ENCODE measurements around the gene VIM.
"Not testable (repeated sequence)": the region's sequence is repeated elsewhere in the genome, so short reads cannot be mapped to it uniquely, and the experiment has no call there.

VIM gene

DNA sequence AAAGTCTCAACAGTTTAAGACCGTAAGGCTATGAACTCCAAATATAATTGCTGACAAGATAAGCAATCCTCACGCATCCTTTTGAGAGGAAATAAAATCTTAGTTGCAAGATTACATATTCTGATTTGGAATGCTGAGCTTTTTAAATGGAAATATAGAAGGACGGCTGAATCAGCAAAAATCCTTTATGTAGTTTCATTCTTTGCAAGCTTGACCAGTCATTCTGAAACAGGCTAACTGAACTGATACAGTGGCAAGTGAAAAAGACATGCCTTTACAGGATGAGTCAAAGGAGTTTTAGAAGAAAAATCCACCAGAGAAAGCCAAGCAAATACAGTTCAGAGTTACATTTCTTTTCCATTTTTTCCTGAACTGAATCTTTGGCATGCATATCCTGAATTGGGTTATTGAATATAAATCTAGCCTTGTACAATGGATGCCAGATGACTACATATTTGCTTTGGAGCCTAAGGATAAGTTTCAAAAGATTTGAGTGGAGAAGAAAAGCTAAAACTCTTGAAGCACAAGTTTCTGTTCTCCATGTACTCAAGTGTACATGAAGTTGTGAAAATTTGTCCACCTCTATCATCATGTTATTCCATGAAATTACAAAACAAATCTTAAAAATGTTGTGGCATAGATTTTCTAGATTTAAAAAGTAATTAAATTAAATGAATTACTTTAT is 4.4 kb downstream of the VIM start:
- DNase-seq (ENCODE audit: low read depth in 1 of 2, low spot score in 1 of 2), result no peak

DNA sequence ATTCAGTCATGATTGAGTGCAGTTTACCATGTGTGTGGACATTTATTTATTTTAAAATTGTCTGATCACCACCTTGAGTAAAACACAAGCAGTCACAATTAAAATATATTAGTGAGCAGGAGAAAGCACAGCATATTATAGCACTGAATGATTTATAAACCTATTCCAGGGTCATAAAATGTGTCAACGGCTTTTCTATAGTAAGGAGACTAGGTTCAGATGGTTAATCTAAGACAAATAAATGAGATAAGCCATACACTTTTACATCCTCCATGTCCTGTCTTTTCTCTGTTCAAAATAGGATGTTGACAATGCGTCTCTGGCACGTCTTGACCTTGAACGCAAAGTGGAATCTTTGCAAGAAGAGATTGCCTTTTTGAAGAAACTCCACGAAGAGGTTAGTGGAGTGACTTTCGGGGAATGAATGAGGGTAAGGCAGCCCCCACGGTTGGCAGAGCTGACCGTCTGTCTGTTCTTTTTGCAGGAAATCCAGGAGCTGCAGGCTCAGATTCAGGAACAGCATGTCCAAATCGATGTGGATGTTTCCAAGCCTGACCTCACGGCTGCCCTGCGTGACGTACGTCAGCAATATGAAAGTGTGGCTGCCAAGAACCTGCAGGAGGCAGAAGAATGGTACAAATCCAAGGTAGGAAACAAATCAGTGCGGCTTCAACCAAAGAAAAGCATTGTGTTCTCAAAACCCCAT is 5.4 kb downstream of the VIM start:
- DNase-seq (ENCODE audit: low read depth in 1 of 2, low spot score in 1 of 2), result no peak

DNA sequence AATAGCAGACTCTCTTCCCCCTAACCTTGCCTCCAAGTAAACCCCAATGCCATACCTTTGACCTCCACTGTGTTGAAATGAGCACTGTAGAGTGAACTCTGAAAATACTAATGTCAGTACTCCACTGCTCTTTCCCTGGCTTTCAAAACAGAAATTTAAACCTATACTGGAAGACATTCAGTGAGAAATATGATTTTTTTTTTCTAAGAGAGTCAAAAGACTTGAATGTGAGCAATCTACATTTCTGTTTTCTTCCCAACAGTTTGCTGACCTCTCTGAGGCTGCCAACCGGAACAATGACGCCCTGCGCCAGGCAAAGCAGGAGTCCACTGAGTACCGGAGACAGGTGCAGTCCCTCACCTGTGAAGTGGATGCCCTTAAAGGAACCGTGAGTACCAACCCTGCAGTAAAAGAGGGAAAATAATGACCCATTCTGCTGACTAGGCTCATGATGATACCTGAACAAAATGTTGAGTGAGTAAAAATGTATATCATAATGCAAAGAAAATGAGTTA is 6.4 kb downstream of the VIM start:
- DNase-seq (ENCODE audit: low read depth in 1 of 2, low spot score in 1 of 2), result no peak

DNA sequence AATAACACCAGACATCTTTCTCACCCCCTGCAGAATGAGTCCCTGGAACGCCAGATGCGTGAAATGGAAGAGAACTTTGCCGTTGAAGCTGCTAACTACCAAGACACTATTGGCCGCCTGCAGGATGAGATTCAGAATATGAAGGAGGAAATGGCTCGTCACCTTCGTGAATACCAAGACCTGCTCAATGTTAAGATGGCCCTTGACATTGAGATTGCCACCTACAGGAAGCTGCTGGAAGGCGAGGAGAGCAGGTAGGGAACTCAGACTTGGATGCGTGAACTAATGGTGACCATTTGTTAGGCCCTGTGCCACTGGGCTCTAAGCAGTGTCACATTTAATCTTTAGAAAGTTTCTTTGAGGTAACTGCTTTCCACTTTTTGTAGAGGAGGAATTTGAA is 7.1 kb downstream of the VIM start:
- DNase-seq (ENCODE audit: low read depth in 1 of 2, low spot score in 1 of 2), result no peak

DNA sequence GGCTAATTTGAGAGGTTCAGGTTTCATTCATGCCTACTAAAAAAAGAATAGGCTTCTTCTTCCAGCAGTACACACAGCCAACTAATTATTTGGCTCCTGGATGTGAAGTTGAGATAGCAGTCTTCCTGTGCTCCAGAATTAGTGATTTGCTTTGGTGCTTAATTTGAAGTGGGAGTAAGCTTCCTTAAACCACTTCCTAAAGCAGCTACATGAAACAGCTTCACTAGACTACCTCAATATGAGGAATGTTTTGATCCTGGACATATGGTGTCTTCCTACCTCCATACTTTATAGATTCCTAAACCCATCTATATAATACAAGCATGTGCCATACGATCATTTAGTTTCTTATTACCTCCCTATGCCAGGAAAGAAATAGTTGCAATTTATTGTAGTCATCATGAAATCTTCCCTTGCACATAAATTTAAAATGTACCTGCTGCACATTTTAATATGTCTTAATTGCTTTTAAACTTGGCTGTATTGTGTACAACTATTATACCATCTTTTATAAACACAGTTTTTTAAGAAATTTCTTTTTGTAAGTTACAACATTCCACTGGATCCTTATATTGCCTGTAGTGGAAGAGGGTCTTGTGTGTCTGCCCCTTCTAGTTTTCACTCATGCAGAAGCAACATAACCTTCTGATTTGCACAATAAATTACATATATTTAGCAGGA is 8.6 kb downstream of the VIM start:
- DNase-seq (ENCODE audit: low read depth in 1 of 2, low spot score in 1 of 2), result no peak

DNA sequence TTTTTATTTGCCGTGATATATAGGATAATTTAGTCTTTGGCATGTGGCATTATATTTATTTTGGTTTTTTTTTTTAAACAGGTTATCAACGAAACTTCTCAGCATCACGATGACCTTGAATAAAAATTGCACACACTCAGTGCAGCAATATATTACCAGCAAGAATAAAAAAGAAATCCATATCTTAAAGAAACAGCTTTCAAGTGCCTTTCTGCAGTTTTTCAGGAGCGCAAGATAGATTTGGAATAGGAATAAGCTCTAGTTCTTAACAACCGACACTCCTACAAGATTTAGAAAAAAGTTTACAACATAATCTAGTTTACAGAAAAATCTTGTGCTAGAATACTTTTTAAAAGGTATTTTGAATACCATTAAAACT is 9.1 kb downstream of the VIM start:
- no peak for DNase-seq (ENCODE audit: low read depth in 1 of 2, low spot score in 1 of 2)

DNA sequence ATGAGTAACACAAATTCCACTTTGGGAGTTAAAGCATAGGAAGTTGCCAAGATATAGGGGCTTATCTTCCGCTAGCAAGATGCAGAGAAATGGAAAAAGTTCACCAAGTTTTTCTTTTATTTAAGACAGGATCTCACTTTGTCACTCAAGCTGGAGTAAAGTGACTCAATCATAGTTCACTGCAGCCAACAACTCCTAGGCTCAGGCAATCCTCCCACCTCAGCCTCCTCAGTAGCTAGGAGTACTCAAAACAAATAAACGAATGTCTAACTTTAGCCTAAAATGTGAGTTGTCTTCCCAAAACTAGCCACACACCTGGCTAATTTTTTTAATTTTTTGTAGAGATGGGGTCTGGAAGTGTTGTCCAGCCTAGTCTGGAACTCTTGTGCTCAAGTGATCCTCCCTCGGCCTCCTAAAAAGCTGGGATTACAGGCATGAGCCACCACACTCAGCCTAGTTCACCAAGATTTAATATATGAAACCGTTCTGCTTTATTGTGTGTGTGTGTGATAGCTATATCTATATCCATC is 9.9 kb downstream of the VIM start:
- no peak for DNase-seq (ENCODE audit: low read depth in 1 of 2, low spot score in 1 of 2)

DNA sequence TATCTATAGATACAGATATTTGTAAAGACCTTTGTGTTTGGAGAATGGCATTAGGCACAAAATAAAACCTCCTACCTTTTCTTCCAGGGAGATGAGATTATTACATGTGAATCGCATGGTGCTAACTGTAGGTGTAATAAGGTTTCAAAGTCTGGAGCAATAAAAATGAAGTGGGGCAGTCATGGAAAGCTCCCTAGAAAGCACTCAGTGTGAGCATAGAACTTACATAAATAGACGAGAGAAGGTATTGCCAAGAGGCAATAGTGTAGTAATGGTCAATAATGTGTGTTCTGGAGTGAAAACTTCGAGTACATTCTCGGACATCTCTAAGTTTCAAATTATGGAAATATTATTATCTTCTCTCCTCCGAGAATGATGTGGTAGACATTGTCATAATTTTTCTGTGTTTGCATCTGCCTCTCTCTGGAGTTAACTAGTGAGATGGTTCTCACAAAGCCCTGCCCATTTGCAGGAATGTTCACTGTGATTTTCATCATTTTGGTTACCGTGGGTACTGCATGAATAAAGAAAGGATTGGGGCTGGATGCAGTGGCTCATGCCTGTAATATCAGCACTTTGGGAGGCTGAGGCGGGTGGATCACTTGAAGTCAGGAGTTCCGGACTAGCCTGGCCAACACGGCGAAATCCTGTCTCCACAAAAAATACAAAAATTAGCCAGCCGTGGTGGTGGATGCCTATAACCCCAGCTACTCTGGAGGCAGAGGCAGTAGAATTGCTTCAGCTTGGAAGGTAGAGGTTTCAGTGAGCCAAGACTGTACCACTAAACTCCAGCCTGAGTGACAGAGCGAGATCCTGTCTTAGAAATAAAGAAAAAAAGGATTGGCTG is 10.6 kb downstream of the VIM start:
- no peak for DNase-seq (ENCODE audit: low read depth in 1 of 2, low spot score in 1 of 2)

DNA sequence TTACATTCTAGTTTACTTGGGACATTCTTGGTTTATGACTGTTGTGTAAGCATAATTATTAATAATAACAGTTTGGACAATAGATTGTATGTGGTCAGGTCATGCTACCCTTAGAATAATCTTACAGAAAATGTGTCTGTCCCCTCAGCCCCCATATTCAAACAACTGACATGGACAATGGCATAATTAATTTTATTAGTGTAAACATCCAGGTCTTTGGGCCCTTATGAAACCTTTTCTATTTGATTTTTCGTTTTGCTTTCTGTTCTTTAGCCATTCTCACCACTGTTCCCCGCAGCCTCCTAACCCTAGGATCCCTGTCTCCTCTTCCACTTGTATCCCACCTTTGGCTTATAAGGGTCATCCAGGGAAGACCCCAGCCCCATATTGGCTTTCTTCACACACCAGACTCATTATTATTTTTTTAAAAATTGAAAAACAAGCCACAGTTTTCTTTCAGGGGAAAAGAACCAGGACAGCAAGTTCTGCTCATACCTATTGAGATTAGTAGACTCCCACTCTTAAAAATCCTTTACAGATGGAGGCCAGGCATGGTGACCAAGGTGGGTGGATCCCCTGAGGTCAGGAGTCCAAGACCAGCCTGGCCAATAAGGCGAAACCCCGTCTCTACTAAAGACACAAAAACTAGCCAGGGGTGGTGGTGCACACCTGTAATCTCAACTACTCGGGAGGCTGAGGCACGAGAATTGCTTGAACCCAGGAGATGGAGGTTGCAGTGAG is 11.5 kb downstream of the VIM start:
- DNase-seq (ENCODE audit: low read depth in 1 of 2, low spot score in 1 of 2), result no peak

DNA sequence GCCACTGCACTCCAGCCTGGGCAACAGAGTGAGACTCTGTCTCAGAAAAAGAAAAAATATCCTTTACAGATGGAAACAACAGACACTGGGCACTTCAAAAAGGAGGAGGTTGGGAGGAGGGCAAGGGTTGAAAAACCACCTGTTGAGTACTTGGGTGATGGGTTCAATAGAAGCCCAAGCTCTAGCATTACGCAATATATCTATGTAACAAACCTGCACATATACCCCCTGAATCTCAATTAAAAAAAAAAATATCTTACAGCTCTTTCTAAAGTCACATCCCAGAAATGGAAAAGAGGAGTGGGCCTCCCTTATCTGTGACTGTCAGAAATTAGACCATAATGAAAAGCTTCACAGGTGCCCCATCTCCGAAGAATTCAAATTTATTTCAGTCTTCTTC is 12.1 kb downstream of the VIM start:
- no peak for DNase-seq (ENCODE audit: low read depth in 1 of 2, low spot score in 1 of 2)

DNA sequence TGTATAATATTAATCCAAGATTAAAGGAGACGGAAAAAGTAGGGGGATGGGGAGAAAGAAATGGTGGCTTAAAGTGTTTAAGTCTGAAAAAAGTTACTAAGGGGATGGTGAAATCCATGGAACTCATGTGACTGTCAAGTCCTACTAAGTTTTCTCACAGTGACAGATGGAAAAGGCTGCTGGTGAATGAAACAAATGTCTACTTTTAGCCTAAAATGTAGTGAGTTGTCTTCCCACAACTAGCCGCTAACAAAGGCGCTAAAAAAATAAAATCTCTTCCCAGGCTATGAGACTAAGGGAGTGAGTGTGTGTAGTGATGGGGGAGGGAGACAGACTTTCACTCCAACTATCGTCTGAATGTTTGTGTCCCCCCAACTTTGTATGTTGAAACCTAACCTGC is 12.6 kb downstream of the VIM start:
- no peak for DNase-seq (ENCODE audit: low read depth in 1 of 2, low spot score in 1 of 2)

DNA sequence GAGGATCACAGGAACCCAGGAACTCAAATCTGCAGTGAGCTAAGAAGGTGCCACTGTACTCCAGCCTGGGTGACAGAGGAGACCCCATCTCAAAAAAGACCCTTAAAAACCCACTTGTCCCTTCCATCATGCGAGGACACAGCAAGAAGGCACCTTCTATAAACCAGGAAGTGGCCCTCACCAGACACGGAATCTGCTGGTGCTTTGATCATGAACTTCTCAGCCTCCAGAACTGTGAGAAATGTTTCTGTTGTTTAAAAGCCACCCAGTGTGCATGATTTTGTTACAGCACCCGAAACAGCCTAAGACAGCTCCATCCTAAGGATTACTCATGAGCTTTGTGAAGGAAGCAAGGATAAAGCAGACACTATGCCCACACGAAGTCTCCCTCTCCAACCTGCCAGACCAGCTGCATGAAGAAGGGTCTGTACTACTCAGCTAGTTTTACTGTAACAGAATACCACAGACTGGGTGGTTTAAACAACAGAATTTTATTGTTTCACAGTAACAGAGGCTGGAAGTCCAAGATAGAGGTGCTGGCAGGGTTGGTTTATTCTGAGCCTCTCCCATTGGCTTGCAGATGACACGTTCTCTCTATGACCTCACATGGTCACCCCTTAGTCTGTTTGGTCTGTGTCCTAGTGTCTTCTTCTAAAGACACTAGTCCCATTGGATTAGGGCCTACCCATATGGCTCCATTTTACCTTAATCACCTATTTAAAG is 13.7 kb downstream of the VIM start:
- DNase-seq (ENCODE audit: low read depth in 1 of 2, low spot score in 1 of 2), result no peak

DNA sequence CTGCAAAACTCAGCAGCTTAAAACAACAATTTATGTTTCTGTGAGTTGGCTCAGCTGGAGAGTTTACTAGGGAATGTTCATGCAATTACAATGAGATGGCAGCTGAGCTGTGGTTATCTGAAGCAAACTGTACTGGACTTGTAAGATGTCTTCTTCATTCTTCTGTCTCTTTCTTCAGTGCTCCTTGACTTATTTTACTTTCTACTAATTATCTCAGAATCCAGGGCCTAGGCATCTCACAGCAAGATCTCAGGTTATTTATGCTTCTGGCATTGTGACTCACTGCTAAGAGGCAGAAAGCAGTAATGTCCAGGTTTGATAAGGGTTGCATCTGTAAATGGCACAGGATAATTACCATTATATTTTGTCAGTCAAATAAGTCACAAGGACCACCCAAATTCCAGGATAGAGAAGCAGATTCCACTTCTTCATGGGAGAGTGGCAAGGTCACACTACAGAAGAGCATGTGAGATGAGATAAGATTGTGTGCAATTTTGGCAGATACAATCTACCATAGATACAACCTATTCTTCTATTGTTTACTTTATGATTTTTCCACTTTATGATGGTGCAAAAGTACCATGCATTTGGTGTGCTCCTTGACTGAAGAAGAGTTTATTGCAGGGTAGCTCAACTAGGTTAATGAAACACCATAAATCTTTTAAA is 16.8 kb downstream of the VIM start:
- no peak for DNase-seq (ENCODE audit: low read depth in 1 of 2, low spot score in 1 of 2)

DNA sequence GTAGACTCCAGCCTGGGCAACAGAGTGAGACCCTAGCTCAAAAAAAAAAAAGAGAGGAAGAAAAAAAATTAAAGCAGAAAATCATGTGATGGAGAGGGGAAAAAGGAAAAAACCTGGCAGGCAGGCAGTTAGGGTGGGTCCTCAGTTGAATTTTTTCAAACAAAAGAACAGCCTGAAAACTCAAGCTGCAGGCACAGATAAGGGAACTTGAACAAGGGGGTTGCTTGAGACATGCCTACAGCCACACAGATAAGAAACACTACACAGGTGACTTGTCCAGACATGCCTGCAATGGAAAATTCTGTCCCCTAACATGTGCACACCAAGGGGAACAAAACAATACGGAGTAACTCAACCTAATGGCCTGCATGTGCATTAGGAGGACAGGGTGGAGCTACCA is 19.2 kb downstream of the VIM start:
- DNase-seq (ENCODE audit: low read depth in 1 of 2, low spot score in 1 of 2), result no peak

DNA sequence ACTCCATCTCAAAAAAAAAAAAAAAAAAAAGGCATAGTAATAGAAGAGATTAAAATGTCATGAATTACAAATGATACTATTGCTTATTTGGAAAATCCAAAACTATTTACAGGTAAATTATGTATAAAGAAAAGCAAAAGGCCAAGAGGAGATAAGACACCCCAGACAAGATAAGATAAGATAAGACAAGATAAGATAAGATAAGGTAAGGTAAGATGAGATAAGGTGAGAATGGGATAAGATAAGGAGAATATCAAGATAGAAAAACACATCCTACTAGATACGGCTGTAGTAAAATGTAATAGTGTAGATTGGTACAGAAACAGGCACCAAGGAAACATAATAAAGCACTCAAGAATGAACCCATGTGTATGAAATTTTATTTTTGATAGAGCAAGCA is 20.9 kb downstream of the VIM start:
- DNase-seq (ENCODE audit: low read depth in 1 of 2, low spot score in 1 of 2), result no peak

DNA sequence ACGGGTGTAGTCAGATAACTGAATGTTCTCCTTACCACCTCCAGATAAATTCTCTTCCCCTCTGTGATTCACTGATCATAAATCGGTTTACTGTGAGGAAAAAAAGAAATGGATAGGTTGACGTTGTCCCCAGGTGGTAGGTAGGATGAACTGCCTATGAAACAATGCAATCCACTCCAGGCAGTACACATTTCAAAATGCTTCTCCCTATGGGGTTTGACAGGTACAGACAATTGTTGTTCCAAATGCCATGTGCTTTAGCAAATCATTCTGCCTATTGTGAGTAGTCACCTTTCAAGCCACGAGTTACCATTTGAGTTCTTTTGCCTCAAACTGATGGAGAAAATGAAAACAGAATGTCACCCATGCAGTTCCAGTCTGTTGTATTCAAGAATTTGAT is 21.8 kb downstream of the VIM start:
- DNase-seq (ENCODE audit: low read depth in 1 of 2, low spot score in 1 of 2), result no peak

DNA sequence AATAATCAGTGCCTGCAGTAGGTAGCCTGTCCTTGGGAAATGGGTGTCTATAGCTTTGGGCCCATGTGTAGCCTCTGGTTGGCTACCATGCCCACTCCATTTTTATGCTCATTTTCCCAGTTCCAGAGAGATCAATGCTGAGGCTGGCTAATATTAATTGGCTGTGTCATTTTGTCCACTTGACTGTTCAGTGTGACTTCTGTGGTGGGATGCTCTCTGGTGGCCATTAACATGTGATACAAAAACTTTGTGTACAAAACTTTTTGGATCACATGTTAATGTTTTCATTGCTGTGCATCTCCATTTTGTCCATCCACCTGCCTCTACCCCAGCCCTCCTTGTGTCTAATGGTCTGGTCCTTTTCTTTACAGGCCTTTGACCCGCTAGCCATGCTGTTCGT is 22.7 kb downstream of the VIM start:
- no peak for DNase-seq (ENCODE audit: low read depth in 1 of 2, low spot score in 1 of 2)

DNA sequence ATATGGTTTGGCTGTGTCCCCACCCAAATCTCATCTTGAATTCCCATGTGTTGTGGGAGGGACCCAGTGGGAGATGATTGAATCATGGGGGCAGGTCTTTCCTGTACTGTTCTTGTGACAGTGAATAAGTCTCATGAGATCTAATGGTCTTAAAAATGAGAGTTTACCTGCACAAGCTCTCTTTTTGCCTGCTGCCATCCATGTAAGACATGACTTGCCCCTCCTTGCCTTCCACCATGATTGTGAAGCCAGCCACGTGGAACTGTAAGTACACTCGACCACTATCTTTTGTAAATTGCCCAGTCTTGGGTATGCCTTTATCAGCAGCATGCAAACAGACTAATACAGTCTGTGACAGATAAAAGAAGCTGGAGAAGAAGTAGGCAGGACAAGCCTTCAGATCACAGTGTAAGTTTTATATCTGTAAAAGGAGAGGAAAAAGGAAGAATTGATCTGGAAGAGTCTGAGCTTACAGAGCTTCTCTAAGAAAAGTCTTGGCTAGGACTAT is 26.6 kb downstream of the VIM start:
- DNase-seq (ENCODE audit: low read depth in 1 of 2, low spot score in 1 of 2), result not testable (repeated sequence)

DNA sequence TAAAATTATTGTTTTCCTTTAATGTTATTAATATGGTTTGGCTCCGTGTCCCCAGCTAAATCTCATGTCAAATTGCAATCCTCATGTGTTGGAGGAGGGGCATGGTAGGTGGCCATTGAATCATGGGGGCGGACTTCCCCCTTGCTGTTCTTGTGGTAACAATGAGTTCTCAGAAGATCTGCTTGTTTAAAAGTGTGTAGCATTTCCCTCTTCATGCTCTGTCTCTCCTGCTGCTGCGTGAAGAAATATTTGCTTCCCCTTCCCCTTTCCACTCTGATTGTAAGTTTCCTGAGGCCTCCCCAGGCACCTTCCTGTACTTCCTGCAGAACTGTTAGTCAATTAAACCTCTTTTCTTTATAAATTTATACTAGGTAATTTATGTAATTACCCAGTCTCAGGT is 27.5 kb downstream of the VIM start:
- no peak for DNase-seq (ENCODE audit: low read depth in 1 of 2, low spot score in 1 of 2)

Data from stimulated activated CD4-positive, alpha-beta T cell treated with anti-CD3 and anti-CD28 coated beads, Interleukin-15, amount 100 ng/mL, for 1 hour (primary cell).